ENCODE data around the gene ARHGEF10L. TPM values are rescaled to one million over a fixed set of nuclear protein-coding genes. Genes with fewer than 3 reads are reported as not detected.

ARHGEF10L gene
- total RNA-seq, 1 donor from 2014 or later: 89.8 TPM

GRCh38 chr1:17683598-17683997 is 144.1 kb downstream of the ARHGEF10L start:
- Mint-ChIP-seq H3K4me1 (ENCODE audit: low read depth, unreplicated experiment) (peaks cover 15% of the 10 kb centered on the region), H3K4me3 (ENCODE audit: unreplicated experiment) (no peak overlapping the region), H3K9me3 (ENCODE audit: unreplicated experiment) (no peaks in the 10 kb centered on the region), H3K36me3 (ENCODE audit: unreplicated experiment) (no peaks in the 10 kb centered on the region), H3K27me3 (ENCODE audit: unreplicated experiment) (peaks cover 4% of the 10 kb centered on the region), H3K27ac (ENCODE audit: unreplicated experiment) (no peak overlapping the region)
- TF ChIP-seq, protein P1, sequence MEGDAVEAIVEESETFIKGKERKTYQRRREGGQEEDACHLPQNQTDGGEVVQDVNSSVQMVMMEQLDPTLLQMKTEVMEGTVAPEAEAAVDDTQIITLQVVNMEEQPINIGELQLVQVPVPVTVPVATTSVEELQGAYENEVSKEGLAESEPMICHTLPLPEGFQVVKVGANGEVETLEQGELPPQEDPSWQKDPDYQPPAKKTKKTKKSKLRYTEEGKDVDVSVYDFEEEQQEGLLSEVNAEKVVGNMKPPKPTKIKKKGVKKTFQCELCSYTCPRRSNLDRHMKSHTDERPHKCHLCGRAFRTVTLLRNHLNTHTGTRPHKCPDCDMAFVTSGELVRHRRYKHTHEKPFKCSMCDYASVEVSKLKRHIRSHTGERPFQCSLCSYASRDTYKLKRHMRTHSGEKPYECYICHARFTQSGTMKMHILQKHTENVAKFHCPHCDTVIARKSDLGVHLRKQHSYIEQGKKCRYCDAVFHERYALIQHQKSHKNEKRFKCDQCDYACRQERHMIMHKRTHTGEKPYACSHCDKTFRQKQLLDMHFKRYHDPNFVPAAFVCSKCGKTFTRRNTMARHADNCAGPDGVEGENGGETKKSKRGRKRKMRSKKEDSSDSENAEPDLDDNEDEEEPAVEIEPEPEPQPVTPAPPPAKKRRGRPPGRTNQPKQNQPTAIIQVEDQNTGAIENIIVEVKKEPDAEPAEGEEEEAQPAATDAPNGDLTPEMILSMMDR (IDR thresholded peaks at IDR 0.05; ENCODE audit: partially characterized antibody, unreplicated experiment): no peak
- DNase-seq: no peak

DNA sequence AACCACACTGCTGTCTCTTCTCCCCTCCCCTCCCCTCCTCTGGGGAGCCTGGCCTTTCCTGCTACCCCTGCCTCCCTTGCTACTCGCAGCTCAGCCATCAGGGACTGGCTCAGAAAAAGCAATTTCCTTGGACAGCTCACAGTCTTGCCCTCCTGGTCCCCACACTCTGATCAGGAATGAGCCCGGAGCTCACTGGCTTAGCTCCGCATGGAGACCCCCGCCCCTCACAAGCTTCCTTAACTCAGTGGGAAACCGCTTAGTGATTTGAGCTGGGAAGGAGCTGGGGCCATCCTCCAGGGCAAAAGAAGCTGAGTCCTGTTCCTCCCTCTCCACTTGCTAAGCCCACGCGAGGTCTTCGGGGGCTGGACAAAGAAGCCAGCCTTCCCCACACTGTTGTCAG is 145.3 kb downstream of the ARHGEF10L start:
- no peak for DNase-seq
- H3K4me3 Mint-ChIP-seq (ENCODE audit: unreplicated experiment): no peak overlapping the region
- H3K27ac Mint-ChIP-seq (ENCODE audit: unreplicated experiment): no peak overlapping the region
- H3K9me3 Mint-ChIP-seq (ENCODE audit: unreplicated experiment): no peaks in the 10 kb centered on the region
- peaks cover 15% of the 10 kb centered on the region for H3K4me1 Mint-ChIP-seq (ENCODE audit: low read depth, unreplicated experiment)
- TF ChIP-seq, protein P1 (IDR thresholded peaks at IDR 0.05; ENCODE audit: partially characterized antibody, unreplicated experiment): no peak
- H3K27me3 Mint-ChIP-seq (ENCODE audit: unreplicated experiment): peaks cover 4% of the 10 kb centered on the region
- H3K36me3 Mint-ChIP-seq (ENCODE audit: unreplicated experiment): peaks cover 4% of the 10 kb centered on the region

- Mint-ChIP-seq H3K27me3 (ENCODE audit: unreplicated experiment) (peaks cover 5% of the 10 kb centered on the region), H3K4me1 (ENCODE audit: low read depth, unreplicated experiment) (peaks cover 18% of the 10 kb centered on the region), H3K4me3 (ENCODE audit: unreplicated experiment) (no peak overlapping the region), H3K9me3 (ENCODE audit: unreplicated experiment) (no peaks in the 10 kb centered on the region), H3K27ac (ENCODE audit: unreplicated experiment) (no peak overlapping the region), H3K36me3 (ENCODE audit: unreplicated experiment) (peaks cover 9% of the 10 kb centered on the region)
- peak; percentile 16 for DNase-seq
- TF ChIP-seq, protein P1 (IDR thresholded peaks at IDR 0.05; ENCODE audit: partially characterized antibody, unreplicated experiment): no peak
Observed at GRCh38 chr1:17686258-17686657, 146.8 kb downstream of the ARHGEF10L start.

GRCh38 chr1:17687145-17687544 is 147.6 kb downstream of the ARHGEF10L start:
- TF ChIP-seq, protein P1 (IDR thresholded peaks at IDR 0.05; ENCODE audit: partially characterized antibody, unreplicated experiment): no peak
- Mint-ChIP-seq H3K4me3 (ENCODE audit: unreplicated experiment) (no peak overlapping the region), H3K27ac (ENCODE audit: unreplicated experiment) (no peak overlapping the region), H3K27me3 (ENCODE audit: unreplicated experiment) (peaks cover 8% of the 10 kb centered on the region), H3K36me3 (ENCODE audit: unreplicated experiment) (peaks cover 9% of the 10 kb centered on the region), H3K4me1 (ENCODE audit: low read depth, unreplicated experiment) (peaks cover 14% of the 10 kb centered on the region), H3K9me3 (ENCODE audit: unreplicated experiment) (no peaks in the 10 kb centered on the region)
- DNase-seq: no peak

GRCh38 chr1:17688217-17688810 is 148.8 kb downstream of the ARHGEF10L start:
- no peak overlapping the region for H3K27ac Mint-ChIP-seq (ENCODE audit: unreplicated experiment)
- DNase-seq: no peak

More at GRCh38 chr1:17688217-17688810, 148.8 kb downstream of the ARHGEF10L start:
- TF ChIP-seq, protein P1 (IDR thresholded peaks at IDR 0.05; ENCODE audit: partially characterized antibody, unreplicated experiment): no peak
- Mint-ChIP-seq H3K4me3 (ENCODE audit: unreplicated experiment) (no peak overlapping the region), H3K36me3 (ENCODE audit: unreplicated experiment) (peaks cover 14% of the 10 kb centered on the region), H3K9me3 (ENCODE audit: unreplicated experiment) (peaks cover 5% of the 10 kb centered on the region), H3K27me3 (ENCODE audit: unreplicated experiment) (peaks cover 9% of the 10 kb centered on the region), H3K4me1 (ENCODE audit: low read depth, unreplicated experiment) (peaks cover 15% of the 10 kb centered on the region)

All from glutamatergic neuron (in vitro differentiated cells).